ENCODE data around the gene SWI5.
A peak's percentile ranks its signal among the peaks of the same experiment; 100 is the strongest.

Gene SWI5

GRCh38 chr9:128252317-128253139 is 23.5 kb upstream of the SWI5 start:
- no peak for DNase-seq

- DNase-seq: no peak
Measured at GRCh38 chr9:128253140-128253990, 22.7 kb upstream of the SWI5 start.

- DNase-seq: no peak
Measured at GRCh38 chr9:128253991-128254346, 22.1 kb upstream of the SWI5 start.

- DNase-seq: no peak
Measured at GRCh38 chr9:128254362-128254761, 21.7 kb upstream of the SWI5 start.

- peak; percentile 80 for DNase-seq
Measured at GRCh38 chr9:128254855-128255759, 21.0 kb upstream of the SWI5 start.

- no peak for DNase-seq
Measured at GRCh38 chr9:128257086-128257825, 18.8 kb upstream of the SWI5 start.

- no peak for DNase-seq
Measured at GRCh38 chr9:128257907-128258306, 18.2 kb upstream of the SWI5 start.

- DNase-seq: no peak
Measured at GRCh38 chr9:128258326-128258725, 17.8 kb upstream of the SWI5 start.

GRCh38 chr9:128259156-128259555 is 16.9 kb upstream of the SWI5 start:
- no peak for DNase-seq

- DNase-seq: no peak
Measured at GRCh38 chr9:128260340-128260739, 15.7 kb upstream of the SWI5 start.

GRCh38 chr9:128262687-128263086 is 13.4 kb upstream of the SWI5 start:
- no peak for DNase-seq

GRCh38 chr9:128265348-128265847 is 10.7 kb upstream of the SWI5 start:
- no peak for DNase-seq

- DNase-seq: no peak
Measured at GRCh38 chr9:128266868-128267590, 9.0 kb upstream of the SWI5 start.

- no peak for DNase-seq
Measured at GRCh38 chr9:128271112-128271511, 5.0 kb upstream of the SWI5 start.

GRCh38 chr9:128271512-128271911 is 4.6 kb upstream of the SWI5 start:
- DNase-seq: no peak

GRCh38 chr9:128274245-128274644 is 1.8 kb upstream of the SWI5 start:
- DNase-seq: no peak

- DNase-seq: no peak
Measured at GRCh38 chr9:128275198-128276007, 673 bp upstream of the SWI5 start, which contains the start of gene GOLGA2. GOLGA2 (minus strand) TSS chr9:128276007; CDS start chr9:128275976, 31 bp downstream.

GRCh38 chr9:128276574-128277270 is 646 bp downstream of the SWI5 start:
- DNase-seq: no peak

Measured in activated CD8-positive, alpha-beta memory T cell treated with anti-CD3 and anti-CD28 coated beads for 24 hours (primary cell).